Heart right ventricle (tissue), 16 donors: ENCODE results near the gene PDLIM7. TPM values are rescaled to one million over a fixed set of nuclear protein-coding genes. Genes with fewer than 3 reads are reported as not detected.

Experiments
- ATAC-seq, 8 donors: fragments of 200-7000 bp; cut with Tn5 transposase; one replicate each; pipeline ENCODE4 v1.9.1; 2020; ENCODE audit warnings: mild to moderate bottlenecking in 8 of 8, moderate library complexity in 8 of 8, moderate number of reproducible peaks in 1 of 8
- DNase-seq, 2 donors: peaks; one replicate each; pipeline ENCODE4 v3.0.0-alpha.2; 2020
- H3K27ac ChIP-seq, 10 donors: fragments of 200-600 bp; sonication (generic) in 2 of 10; one replicate each; pipeline versions ENCODE4 v1.5.0 to v1.8.0; 2020 to 2022; ENCODE audit warnings: mild to moderate bottlenecking in 3 of 10
- H3K27me3 ChIP-seq, 7 donors: fragments of 200-600 bp; one replicate each; pipeline ENCODE4 v1.8.0; 2021 to 2022; ENCODE audit warnings: mild to moderate bottlenecking in 2 of 7
- H3K36me3 ChIP-seq, 9 donors: fragments of 200-600 bp; sonication (generic) in 1 of 9; one replicate each; pipeline versions ENCODE4 v1.5.0 to v1.8.0; 2020 to 2022; ENCODE audit warnings: mild to moderate bottlenecking in 2 of 9
- H3K4me1 ChIP-seq, 9 donors: fragments of 200-600 bp; sonication (generic) in 1 of 9; one replicate each; pipeline versions ENCODE4 v1.5.0 to v1.8.0; 2020 to 2022; ENCODE audit warnings: mild to moderate bottlenecking in 4 of 9
- H3K4me3 ChIP-seq, 10 donors: fragments of 200-600 bp; sonication (generic) in 2 of 10; one replicate each; pipeline versions ENCODE4 v1.5.0 to v1.8.0; 2020 to 2022; ENCODE audit warnings: mild to moderate bottlenecking in 7 of 10, moderate library complexity in 2 of 10
- H3K9me3 ChIP-seq, 11 donors: fragments of 200-600 bp in 10 of 11; sonication (generic) in 2 of 11; one replicate each; pipeline versions ENCODE4 v1.5.0 to v1.8.0; 2013 to 2022; ENCODE audit warnings: mild to moderate bottlenecking in 2 of 11, control low read depth in 1 of 11, moderate library complexity in 1 of 11
- WGBS, 2 donors: extraction: QIAGEN DNeasy Blood & Tissue Kit; methylation state at CpG; one replicate each; pipeline ENCODE4 v1.1.7; 2013; ENCODE audit warnings: inconsistent platforms in 1 of 2; 5-methylcytosine and 5-hydroxymethylcytosine counted together
- intact Hi-C, 10 donors: fragments of 100-400 bp; cut with DNase I; formaldehyde crosslinking; loops; one replicate each; pipeline versions ENCODE4 v1.11.1 to v1.14.2; 2022
- polyA plus RNA-seq, 2 donors: library from polyadenylated mRNA; stranded (reverse); fragments of 200-250 nt; gene quantifications; one replicate each; pipeline ENCODE4 v1.2.3, GENCODE V29; 2013
- total RNA-seq, 10 donors: library from RNA; stranded (reverse); fragmentation: NEBNext Ultra II Directional in 3 of 10; extraction: Animal tissue kit (Norgen Biotek cat#: 25700) in 3 of 10; gene quantifications; one replicate each; pipeline versions ENCODE4 v1.2.1 to v1.2.4, GENCODE V29; 2021 to 2023
- TF ChIP-seq, protein P1 (sequence below), 9 donors: fragments of 200-600 bp; sonication (generic) in 2 of 9; IDR thresholded peaks; one replicate each; pipeline versions ENCODE4 v1.5.0 to v1.8.0; 2021 to 2022; ENCODE audit warnings: antibody characterized with exemption in 9 of 9, mild to moderate bottlenecking in 5 of 9, moderate library complexity in 1 of 9
- donor health status: Arrhythmogenic right ventricular cardiomyopathy.
- donor health status: ischemic (EF 13 %, LVEDD 7.1; RV severe dilation, severe dysfunction).
- donor health status: healthy with polysubstance abuse.
- donor health status: DM: no; HTN: yes; CAD: no.
- donor health status: DM: no; HTN: no; CAD: no.
- donor health status: ischemic (EF 25% LVEDD 6.9; RV normal size, moderate dysfunction).
- donor health status: ischemic (EF 25% LVEDD 5.7; RV mildly dilated, moderate dysfunction).
- donor health status: healthy.
- donor health status: DM: yes; HTN: yes; CAD: no.
- donor health status: Ischemic cardiomyopathy.
- donor health status: ischemic (EF 35%, LVEDD 5.7; RV mildly dilated, moderate dysfunction).
- donor health status: nonischemic (EF 11% LVEDD 7.7; RV severe dilation, severe dysfunction).
- donor health status: DM: yes; HTN: yes; CAD: no.
- donor health status: PGD.
- donor health status: ischemic (EF 29% LVEDD 5.4; RV normal size, mild dysfunction).
- donor health status: nonischemic (EF 23%, LVEDD 6.1; RV moderate dilation, normal function).

The PDLIM7 gene
- total and polyA plus RNA-seq, 12 donors, result 32.5 to 131 (median 58.1) TPM

DNA sequence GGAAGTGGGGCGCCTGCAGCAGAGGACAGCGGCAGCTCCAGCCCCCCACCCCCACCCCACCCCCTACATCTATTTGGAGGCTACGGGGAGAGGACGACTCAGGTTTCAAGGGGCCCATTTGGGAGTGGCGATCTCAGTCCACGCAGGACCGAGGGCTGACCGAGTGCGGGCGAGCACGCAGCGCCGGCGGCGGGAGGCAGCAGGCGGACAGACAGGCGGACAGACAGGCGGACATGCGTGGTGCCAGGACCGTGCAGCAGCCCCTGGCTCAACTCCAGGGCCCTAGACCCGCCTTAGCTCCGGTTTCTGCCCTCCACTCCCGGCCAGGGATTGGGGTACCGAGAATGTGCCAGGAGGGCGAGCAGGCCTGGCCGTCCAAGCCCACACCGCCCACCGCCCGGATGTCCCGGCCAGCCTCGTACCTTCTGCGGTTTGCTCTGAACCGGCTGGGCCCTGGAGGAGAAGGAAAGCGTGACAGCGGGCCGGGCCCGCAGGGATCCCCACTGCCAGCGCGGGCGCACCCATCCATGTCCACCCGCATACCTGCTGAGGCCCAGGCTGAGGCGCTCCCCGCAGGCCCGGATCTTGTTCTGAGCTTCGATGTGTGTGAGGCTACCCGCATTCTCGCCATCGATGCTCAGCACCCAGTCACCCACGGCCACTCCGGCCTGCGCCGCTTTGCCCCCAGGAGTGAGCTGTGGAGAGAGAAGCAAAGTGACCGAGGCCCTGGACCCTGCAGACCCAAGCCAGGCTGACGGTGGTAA is 5.2 kb downstream of the PDLIM7 start:
- TF ChIP-seq, protein P1, sequence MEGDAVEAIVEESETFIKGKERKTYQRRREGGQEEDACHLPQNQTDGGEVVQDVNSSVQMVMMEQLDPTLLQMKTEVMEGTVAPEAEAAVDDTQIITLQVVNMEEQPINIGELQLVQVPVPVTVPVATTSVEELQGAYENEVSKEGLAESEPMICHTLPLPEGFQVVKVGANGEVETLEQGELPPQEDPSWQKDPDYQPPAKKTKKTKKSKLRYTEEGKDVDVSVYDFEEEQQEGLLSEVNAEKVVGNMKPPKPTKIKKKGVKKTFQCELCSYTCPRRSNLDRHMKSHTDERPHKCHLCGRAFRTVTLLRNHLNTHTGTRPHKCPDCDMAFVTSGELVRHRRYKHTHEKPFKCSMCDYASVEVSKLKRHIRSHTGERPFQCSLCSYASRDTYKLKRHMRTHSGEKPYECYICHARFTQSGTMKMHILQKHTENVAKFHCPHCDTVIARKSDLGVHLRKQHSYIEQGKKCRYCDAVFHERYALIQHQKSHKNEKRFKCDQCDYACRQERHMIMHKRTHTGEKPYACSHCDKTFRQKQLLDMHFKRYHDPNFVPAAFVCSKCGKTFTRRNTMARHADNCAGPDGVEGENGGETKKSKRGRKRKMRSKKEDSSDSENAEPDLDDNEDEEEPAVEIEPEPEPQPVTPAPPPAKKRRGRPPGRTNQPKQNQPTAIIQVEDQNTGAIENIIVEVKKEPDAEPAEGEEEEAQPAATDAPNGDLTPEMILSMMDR (IDR thresholded peaks at IDR 0.05), result no peak
- no peaks in the 10 kb centered on the region for H3K9me3 ChIP-seq
- H3K36me3 ChIP-seq, result peaks cover 4 to 77% (median 47%) of the 10 kb centered on the region in 9 donors
- no peak for ATAC-seq
- DNase-seq, result no peak
- H3K27ac ChIP-seq, result peak overlapping the region in 3 of 10 donors; percentile 95 to 97 (median 97)
- H3K27me3 ChIP-seq, result no peaks in the 10 kb centered on the region
- H3K4me3 ChIP-seq, result no peak overlapping the region
- intact Hi-C loops, result loop anchor here in 1 of 10 donors (10.0 kb wide), 1 partner anchor 177 kb away; the partner anchor contains the start of gene MXD3
- H3K4me1 ChIP-seq, result peaks cover 15 to 54% (median 44%) of the 10 kb centered on the region in 9 donors
- 93% methylated on average over 53 to 54 of the region's 54 CpGs for WGBS, 2 donors

DNA sequence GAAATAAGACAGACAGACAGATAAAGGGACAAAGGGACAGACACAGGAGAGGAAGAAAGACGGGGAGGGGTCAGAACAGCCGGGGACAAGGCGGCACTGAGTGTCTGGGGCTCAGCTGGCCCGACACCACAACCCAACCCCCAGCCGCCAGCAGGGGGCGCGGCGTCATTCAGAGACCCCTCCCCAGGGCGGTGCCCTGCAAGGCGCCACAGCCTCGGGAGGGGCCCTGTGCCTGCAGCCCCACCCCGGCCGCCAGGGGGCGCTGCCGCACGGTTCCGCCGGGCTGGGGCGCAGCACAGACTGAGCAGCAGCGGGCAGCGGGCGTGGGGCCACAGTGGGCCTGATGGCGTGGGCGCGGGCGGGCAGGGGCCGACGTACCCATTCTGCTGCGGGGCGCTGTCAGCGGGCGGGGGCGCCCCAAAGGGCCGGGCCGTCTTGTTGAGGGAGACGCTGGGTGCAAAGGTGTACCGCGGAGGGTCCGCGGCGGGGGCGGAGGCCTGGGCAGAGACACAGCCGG is 5.9 kb downstream of the PDLIM7 start:
- 65 to 70% methylated on average over 41 to 43 of the region's 43 CpGs for WGBS, 2 donors
- ATAC-seq (peak in 1 of 8 donors; percentile 1), DNase-seq (no peak)
- no peaks in the 10 kb centered on the region for H3K9me3 ChIP-seq
- TF ChIP-seq, protein P1 (IDR thresholded peaks at IDR 0.05), result peak; percentile 48 to 72 (median 61)
- H3K27ac ChIP-seq, result peak overlapping the region in 1 of 10 donors; percentile 9
- H3K27me3 ChIP-seq, result no peaks in the 10 kb centered on the region
- no peak overlapping the region for H3K4me3 ChIP-seq
- H3K4me1 ChIP-seq, result peaks cover 14 to 52% (median 43%) of the 10 kb centered on the region in 9 donors
- intact Hi-C loops, result loop anchor here in 1 of 10 donors (10.0 kb wide), 1 partner anchor 177 kb away; the partner anchor contains the start of gene MXD3
- H3K36me3 ChIP-seq, result peaks cover 4 to 83% (median 50%) of the 10 kb centered on the region in 9 donors

DNA sequence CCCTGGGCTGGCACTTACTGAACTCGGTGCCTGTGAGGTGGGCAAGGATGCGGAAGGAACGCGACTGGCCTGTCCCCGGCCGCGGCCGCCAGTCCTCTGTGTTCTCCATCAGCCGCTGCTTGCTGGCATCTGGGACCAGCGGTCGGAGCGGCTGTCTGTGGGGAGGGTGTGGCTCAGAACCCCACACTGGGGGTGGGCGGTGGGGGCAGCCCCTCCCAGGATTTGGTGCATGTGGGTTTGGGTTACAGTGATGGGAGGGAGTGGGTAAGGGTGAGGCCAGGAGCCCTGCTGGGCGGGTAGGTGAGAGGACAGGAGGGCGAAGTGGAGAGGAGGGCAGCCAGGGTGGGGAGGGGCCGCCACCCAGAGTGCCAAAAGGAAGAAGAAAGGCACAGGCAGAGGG is 6.4 kb downstream of the PDLIM7 start:
- Histone ChIP-seq H3K27ac (peak overlapping the region in 1 of 10 donors; percentile 9), H3K27me3 (no peaks in the 10 kb centered on the region), H3K9me3 (no peaks in the 10 kb centered on the region), H3K4me1 (peaks cover 13 to 47% (median 38%) of the 10 kb centered on the region in 9 donors), H3K4me3 (no peak overlapping the region), H3K36me3 (peaks cover 4 to 88% (median 50%) of the 10 kb centered on the region in 9 donors)
- TF ChIP-seq, protein P1 (IDR thresholded peaks at IDR 0.05), result no peak
- intact Hi-C loops, result loop anchor here in 1 of 10 donors (10.0 kb wide), 1 partner anchor 176 kb away; the partner anchor contains the start of gene MXD3
- WGBS, 2 donors, result 94 to 95% methylated on average over 16 of the region's 16 CpGs
- DNase-seq, result no peak
- ATAC-seq, result no peak

DNA sequence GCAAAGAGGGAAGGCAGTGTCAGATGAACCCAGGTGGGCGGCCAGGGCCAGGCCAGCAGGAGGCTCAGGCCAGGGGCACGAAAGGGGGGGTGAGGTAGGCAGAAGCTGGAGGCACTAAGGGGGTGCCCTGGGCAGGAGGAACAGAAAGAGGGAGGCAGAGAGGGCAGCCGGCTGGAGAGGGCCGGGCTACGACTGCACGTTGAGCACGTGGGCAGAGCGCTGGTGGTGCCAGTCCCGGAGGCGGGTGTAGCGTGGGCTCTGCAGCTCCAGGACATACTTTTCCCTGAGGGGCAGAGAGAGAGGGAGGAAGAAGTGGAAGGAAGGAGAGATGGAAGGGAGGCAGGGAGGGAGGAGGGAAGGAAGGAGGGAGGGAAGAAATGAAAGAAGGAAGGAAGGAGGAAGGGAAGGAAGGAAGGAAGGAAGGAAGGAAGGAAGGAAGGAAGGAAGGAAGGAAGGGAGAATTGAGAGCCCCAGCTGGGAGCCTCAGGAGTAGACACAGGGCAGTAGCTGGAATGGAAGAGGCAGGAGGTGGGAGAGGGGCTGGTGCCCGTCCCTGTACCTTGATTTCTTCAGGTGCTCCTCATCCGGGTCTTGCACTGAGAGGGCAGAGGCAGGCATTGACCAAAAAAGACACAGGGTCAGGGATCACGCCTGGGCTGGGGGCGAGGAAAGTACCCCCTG is 7.0 kb downstream of the PDLIM7 start:
- H3K36me3 ChIP-seq, result peaks cover 4 to 89% (median 51%) of the 10 kb centered on the region in 9 donors
- TF ChIP-seq, protein P1 (IDR thresholded peaks at IDR 0.05), result no peak
- peaks cover 8 to 41% (median 32%) of the 10 kb centered on the region in 9 donors for H3K4me1 ChIP-seq

More for the DNA sequence above, 7.0 kb downstream of the PDLIM7 start:
- 87 to 88% methylated on average over 15 of the region's 15 CpGs for WGBS, 2 donors
- no peak overlapping the region for H3K4me3 ChIP-seq
- intact Hi-C loops, result loop anchor here in 1 of 10 donors (10.0 kb wide), 1 partner anchor 176 kb away; the partner anchor contains the start of gene MXD3
- no peaks in the 10 kb centered on the region for H3K9me3 ChIP-seq
- ATAC-seq, result no peak
- H3K27me3 ChIP-seq, result no peaks in the 10 kb centered on the region
- H3K27ac ChIP-seq, result no peak overlapping the region
- DNase-seq, result no peak
